Measurements from ENCODE around the gene TSPAN13.

TSPAN13 gene

DNA sequence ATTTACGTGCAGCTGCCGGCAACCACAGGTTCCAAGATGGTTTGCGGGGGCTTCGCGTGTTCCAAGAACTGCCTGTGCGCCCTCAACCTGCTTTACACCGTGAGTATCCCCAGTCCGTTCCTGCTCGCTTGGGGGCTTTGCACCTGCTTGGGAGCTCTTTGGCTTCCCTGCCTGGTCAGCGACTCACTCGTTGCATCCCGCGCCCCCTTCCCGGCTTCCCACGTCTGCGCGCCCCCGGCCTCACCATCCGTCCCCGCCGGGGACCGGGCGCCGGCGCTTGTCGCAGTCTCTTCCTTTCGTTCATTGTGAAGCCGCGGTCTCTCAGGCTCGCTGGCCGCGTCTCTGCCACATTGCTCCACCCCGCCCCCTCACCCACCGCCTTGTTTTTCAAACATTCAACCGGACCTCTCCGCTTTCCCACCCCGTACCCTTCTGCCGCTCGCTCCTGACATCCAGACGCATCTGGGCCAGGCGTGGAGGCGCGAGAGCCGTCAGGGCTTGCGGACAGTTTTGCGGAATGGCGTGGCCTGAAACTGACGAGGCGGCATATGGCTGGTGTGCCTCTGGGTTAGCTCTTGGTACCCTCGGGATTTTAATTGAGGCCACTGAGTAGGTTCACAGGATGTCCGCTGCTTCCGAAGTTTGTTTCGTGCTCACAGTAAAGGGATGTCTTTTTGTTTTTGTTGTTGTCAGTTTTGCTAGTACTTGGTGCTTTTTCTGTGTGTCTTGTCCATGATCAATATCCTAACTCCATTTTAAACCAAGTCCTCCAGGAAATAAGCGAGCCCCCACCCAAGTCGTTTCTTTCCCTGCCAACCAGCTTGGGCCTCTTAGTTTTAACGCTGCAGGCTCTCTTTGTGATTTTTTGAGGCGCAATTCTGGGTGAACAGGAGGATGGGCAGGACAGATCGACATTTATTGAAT lies 639 bp downstream of the TSPAN13 start:
- Histone ChIP-seq H3K27me3 (no peaks in the 10 kb centered on the region), H3K9me3 (no peaks in the 10 kb centered on the region), H3K4me3 (ENCODE audit: low read depth, low read length) (peak overlapping the region; percentile 82), H3K4me1 (0 out of 2 replicates have a peak, but pooled peaks cover 2% of the 10 kb centered on the region), H3K36me3 (no peaks in the 10 kb centered on the region)
- peak; percentile 56 for DNase-seq
- no peak for TF ChIP-seq CTCF (IDR thresholded peaks at IDR 0.05; ENCODE audit: low read depth, low read length)

DNA sequence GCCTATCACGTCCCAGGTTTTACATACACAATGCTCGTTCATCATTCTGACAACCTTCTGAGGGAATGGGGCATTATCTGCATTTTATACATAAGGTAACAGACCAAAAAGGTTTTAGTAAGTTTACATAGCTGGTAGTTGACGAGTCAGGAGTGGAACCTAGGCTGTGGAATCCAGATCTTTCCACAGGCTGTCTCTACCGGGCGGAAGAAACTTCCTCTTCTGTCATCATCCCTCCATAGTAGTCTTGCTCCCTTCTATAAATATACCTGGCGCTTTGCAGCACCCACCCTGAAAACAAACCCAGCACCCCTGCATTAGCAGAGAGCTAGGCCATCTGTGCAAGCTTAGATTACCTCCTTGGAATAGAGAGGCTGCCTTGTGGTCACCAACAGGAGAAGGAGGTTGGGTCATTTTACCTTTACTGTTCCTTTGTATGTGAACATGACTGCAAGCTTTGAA lies 1.3 kb downstream of the TSPAN13 start:
- H3K4me1 ChIP-seq = 0 out of 2 replicates have a peak, but pooled peaks cover 2% of the 10 kb centered on the region
- H3K4me3 ChIP-seq (ENCODE audit: low read depth, low read length) = peak overlapping the region; percentile 82
- H3K9me3 ChIP-seq = no peaks in the 10 kb centered on the region
- DNase-seq = no peak
- H3K27me3 ChIP-seq = no peaks in the 10 kb centered on the region
- TF ChIP-seq CTCF (IDR thresholded peaks at IDR 0.05; ENCODE audit: low read depth, low read length) = no peak
- H3K36me3 ChIP-seq = no peaks in the 10 kb centered on the region

GRCh38 chr7:16755397-16755796 lies 1.8 kb downstream of the TSPAN13 start:
- Histone ChIP-seq H3K36me3 (no peaks in the 10 kb centered on the region), H3K9me3 (no peaks in the 10 kb centered on the region), H3K27me3 (no peaks in the 10 kb centered on the region), H3K4me1 (0 out of 2 replicates have a peak, but pooled peaks cover 2% of the 10 kb centered on the region), H3K4me3 (ENCODE audit: low read depth, low read length) (no peak overlapping the region)
- no peak for DNase-seq
- no peak for TF ChIP-seq CTCF (IDR thresholded peaks at IDR 0.05; ENCODE audit: low read depth, low read length)

GRCh38 chr7:16758036-16758435 lies 4.5 kb downstream of the TSPAN13 start:
- TF ChIP-seq CTCF (IDR thresholded peaks at IDR 0.05; ENCODE audit: low read depth, low read length) = no peak
- H3K36me3 ChIP-seq = no peaks in the 10 kb centered on the region
- no peaks in the 10 kb centered on the region for H3K27me3 ChIP-seq
- no peak overlapping the region for H3K4me3 ChIP-seq (ENCODE audit: low read depth, low read length)
- no peak for DNase-seq
- H3K4me1 ChIP-seq = 0 out of 2 replicates have a peak, but pooled peaks cover 2% of the 10 kb centered on the region
- no peaks in the 10 kb centered on the region for H3K9me3 ChIP-seq

- H3K27me3 ChIP-seq = no peaks in the 10 kb centered on the region
- H3K9me3 ChIP-seq = no peaks in the 10 kb centered on the region
- no peaks in the 10 kb centered on the region for H3K36me3 ChIP-seq
- no peak for DNase-seq
- no peak for TF ChIP-seq CTCF (IDR thresholded peaks at IDR 0.05; ENCODE audit: low read depth, low read length)
- 0 out of 2 replicates have a peak, but pooled peaks cover 2% of the 10 kb centered on the region for H3K4me1 ChIP-seq
- no peak overlapping the region for H3K4me3 ChIP-seq (ENCODE audit: low read depth, low read length)
Measured at GRCh38 chr7:16758631-16759611, 5.4 kb downstream of the TSPAN13 start.

Data from BE2C (cell line).